Brain pericyte (primary cell): ENCODE results near the gene RCOR1.
"Not testable (repeated sequence)": the region's sequence is repeated elsewhere in the genome, so short reads cannot be mapped to it uniquely, and the experiment has no call there.

Experiments
- DNase-seq: peaks from one replicate; pipeline ENCODE4 v3.0.0-alpha.2; 2012; ENCODE audit warnings: low read depth, low spot score

RCOR1 gene

GRCh38 chr14:102593061-102593824 lies 794 bp downstream of the RCOR1 start:
- no peak for DNase-seq

DNA sequence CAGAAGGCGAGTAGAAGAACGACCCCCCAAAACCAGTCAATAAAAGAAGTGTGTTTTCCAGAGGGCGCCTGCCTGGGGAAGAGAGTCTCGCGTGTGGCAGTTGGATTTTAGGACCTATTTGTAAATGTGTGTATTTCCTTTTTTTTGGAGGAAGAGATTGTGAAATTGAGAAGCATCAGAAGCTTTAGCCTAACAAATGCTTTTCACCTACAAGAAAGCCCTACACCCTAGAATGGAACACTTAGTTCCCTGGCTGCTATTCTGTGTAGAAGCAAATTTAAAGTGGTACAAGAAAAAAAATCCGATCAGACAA lies 1.3 kb downstream of the RCOR1 start:
- no peak for DNase-seq

DNA sequence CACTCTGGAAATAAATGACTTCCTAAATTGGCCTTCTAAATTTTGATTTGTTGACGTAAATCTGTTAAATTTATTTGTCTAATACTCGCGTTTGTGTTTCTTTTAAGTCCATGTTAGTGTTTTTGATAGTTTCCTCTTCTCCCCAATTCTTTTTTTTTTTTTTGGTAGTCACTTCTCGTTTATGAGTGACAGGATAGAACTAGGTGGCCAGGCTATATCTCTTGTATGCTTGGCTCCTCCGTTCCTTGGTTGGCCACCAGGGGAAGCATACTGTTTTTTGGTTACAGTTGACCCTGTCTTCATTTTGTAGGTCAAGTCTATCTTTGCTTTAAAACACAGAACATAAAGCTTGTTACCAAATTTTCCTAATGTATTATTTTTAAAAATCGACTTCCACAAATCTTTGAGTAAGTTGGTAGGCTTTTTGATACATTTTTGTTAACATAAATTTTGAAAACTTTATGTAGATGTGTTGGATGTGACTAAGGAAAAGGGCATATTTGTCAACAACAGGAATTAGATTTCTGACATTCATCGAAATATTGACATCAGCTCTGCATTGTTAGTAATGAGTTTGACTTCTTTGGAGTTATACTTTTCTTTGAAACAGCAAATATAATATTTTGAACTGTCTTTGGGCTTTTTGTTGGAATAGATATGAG lies 2.2 kb downstream of the RCOR1 start:
- no peak for DNase-seq

- DNase-seq, result no peak
Measured at GRCh38 chr14:102601378-102601925, 9.0 kb downstream of the RCOR1 start.

GRCh38 chr14:102602421-102603292 lies 10.2 kb downstream of the RCOR1 start:
- no peak for DNase-seq

DNA sequence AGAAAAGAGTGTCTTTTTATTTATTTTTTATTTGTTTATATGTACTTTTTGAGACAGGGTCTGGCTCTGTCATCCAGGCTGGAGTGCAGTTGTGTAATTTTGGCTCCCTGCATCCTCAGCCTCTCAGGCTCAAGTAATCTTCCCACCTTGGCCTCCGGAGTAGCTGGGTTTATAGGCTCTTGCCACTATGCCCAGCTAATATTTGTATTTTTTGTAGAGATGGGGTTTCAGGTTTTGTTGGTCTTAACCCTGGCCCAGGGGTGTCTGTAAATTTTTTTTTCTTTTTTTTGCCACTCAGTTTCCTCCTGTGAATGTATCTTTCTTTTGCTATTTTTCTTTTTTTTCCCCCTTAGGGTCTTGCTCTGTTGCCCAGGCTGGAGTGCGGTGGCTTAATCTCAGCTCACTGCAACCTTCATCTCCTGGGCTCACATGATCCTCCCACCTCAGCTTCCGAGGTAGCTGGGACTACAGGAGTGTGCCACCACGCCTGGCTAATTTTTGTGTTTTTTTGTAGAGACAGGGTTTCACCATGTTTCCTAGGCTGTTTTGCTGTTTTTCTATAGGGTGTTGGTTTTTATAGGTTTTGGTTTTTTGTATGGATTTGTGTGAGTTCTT lies 11.0 kb downstream of the RCOR1 start:
- DNase-seq, result no peak

- no peak for DNase-seq
Measured at GRCh38 chr14:102604183-102604582, 11.7 kb downstream of the RCOR1 start.

DNA sequence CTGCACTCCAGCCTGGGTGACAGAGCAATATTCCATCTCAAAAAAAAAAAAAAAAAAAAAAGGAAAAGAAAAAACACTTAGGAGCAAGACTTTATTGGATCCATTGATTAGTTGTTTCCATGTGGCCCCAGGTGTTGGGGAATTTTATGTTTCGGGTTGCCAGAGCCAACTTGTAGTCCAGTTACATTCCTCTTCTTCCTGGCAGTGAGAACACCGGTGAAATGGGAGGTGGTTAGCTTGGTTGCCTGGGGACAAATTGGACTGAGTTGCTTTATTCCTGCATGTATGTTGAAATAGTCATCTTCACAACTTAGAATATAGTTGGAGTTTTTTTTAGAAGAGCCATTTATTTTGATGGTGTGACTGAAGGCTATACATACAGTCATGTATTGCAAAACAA lies 12.6 kb downstream of the RCOR1 start:
- DNase-seq, result no peak

- DNase-seq, result no peak
Measured at GRCh38 chr14:102606296-102606695, 13.8 kb downstream of the RCOR1 start.

DNA sequence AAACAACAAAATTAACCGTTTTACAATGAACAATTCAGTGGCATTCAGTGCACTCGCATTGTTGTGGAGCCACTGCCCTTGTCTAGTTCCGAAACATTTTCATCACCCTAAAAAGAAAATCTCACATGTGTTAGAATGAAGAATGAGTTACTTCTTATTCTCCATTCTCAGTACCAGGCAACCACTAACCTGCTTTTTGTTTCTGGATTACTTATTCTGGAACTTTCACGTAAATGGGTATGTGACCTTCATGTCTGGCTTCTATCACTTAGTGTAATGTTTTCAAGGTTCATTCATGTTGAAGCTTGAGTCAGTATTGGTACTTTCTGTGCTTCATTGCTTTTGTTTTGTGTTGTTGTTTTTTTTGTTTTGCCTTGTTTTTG lies 15.6 kb downstream of the RCOR1 start:
- no peak for DNase-seq

DNA sequence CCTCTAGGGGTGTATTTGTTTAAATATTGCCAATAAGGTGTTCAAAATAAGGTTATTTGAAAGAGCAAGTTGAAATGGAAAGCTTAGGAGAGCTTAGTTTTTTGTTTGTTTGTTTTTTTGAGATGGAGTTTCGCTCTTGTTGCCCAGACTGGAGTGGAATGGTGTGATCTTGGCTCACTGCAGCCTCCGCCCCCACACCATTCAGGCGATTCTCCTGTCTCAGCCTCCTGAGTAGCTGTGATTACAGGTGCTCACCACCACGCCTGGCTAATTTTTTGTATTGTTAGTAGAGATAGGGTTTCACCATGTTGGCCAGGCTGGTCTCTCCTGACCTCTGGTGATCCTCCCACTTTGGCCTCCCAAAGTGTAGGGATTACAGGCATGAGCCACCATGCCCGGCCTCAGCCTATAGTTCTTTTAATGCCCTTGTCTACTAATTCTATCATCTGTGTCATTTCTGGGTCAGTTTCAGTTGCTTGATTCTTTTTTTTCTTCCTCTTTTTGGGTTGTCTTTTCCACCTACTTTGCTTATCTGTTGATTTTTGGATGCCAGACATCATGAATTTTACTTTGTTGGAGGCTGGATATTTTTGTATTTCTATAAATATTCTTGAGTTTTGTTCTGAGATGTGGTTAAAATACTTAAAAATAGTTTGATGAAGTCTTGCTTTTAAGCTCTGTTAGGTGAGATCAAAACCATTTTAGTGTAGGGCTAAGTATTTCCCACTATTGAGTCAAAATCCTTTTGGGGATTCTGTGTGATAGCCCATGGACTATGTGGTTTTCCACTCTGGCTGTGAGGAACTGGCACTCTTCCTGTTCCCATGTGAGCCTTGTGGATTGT lies 18.7 kb downstream of the RCOR1 start:
- no peak for DNase-seq

DNA sequence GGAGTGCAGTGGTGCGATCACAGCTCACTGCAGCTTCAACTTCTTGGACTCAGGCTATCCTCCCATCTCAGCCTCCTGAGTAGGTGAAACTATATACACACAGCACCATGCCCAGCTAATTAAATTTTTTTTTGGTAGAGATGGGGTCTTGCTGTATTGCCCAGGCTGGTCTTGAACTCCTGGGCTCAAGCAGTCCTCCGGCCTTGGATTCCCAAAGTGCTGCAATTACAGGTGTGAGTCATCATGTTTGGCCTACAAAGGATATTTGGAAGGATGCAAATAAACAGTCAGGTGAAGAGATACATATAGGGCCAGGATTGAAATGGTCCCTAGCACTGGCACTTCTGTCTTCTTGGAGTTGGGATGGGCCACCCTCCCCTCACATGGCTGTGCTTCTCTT lies 23.9 kb downstream of the RCOR1 start:
- no peak for DNase-seq

GRCh38 chr14:102616799-102617198 lies 24.4 kb downstream of the RCOR1 start:
- no peak for DNase-seq

- not testable (repeated sequence) for DNase-seq
Measured at GRCh38 chr14:102619012-102619411, 26.6 kb downstream of the RCOR1 start.

- DNase-seq, result no peak
Measured at GRCh38 chr14:102620413-102620812, 28.0 kb downstream of the RCOR1 start.

DNA sequence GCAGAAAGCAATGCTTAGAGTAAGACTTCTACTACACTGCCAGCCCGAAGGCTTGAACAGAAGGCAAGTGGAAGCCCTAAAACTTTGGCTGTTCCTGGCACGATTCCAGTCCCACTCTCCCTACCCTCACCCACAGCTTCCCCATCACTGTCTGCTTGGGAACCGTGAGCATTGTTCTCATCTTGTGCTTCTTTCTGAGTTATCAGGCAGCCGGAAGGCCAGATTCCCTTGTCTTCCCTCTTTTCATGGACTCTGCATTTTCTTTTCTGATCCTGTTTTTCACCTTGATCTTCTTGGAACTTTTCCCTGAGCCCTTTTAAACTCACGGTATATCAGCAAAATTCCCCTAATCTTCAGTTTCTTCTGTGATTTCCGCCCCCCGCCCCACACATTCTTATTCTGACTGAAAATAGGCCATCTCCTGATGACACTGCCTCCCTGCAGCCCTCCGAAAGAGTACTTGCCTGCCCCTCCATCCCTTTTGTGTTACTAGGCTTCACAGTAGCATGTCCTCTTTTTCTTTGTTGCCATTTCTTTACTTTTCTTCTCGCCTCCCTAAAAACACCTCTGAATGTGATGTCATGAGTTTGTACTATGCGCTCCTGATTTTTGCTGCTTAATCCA lies 29.9 kb downstream of the RCOR1 start:
- DNase-seq, result no peak

DNA sequence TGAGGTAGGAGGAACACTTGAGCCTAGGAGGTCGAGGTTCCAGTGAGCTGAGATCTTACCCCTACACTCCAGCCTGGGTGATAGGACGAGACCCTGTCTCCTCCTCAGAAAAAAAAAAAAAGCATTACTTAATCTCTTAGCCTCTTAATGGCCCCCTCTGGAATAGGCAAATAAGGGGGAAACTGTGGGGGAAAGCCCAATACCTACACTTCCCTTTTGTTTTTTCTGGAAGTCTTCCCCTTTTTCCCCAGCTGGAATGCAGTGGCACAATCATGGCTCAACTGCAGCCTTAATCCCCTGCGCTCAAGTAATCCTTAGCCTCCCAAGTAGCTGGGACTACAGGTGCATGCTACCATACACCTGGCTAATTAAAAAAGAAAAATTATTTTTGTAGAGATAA lies 32.2 kb downstream of the RCOR1 start:
- DNase-seq, result no peak

DNA sequence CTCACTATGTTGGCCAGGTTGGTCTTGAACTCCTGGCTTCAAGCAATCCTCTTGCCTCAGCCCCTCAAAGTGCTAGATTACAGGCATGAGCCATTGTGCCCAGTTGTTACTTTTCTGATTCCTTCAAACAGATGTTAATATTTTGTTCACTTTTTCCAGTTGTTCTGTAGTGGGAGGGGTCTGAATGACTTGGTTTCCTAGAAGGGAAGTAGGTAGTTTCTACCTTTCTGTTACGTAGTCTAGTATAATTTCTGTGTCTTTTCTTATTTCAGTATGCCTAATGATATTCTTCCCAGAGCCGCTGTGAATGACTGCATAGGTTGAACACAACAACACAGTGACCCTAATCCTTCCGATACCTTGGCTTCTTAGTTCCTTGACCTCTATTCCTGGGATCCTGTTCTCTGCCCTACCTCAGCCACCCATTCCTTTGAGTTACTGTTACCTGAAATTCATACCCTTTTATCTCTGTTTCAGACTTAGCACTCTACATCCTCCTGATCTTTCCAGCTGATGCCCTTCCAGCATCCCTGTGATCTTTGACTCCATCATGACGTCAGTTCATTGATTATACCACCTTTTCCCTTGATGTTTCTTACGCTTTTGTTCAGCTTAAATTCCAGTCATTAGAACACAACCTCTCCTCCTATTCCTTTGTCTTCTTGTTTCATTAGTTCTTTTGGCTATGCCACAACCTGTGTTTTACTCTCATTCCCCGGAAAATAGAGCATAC lies 33.3 kb downstream of the RCOR1 start:
- no peak for DNase-seq

GRCh38 chr14:102626530-102626929 lies 34.1 kb downstream of the RCOR1 start:
- DNase-seq, result no peak

DNA sequence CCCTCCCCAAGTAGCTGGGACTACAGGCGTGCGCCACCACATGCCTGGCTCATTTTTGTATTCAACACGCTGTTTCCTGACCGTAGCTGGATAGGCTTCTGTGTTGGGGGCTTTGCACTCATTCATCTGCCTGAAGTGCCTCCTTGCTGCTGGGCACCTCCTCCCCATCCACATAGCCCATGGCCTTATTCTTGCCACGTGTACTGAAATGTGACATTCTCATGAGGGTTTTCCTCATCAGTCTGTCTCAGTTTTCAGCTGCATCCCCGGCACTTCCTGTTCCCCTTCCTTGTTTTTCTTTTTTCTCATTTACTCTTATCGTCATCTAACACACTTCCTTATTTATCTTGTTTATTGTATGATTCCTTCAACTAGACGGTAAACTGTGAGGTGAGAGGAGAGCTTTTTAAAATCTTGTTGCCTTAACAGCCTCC lies 36.6 kb downstream of the RCOR1 start:
- DNase-seq, result no peak
